GM18505 (cell line): Measurements from ENCODE around the gene MAP2K4.

ENCODE experiments used
- ATAC-seq: cut with Tn5 transposase; IDR thresholded peaks from one replicate; pipeline ENCODE4 v1.9.1; 2021; ENCODE audit not compliant: unreplicated experiment
- POLR2A ChIP-seq: IDR thresholded peaks from 4 replicates; pipeline ENCODE4 v1.6.1; 2011; ENCODE audit warnings: borderline replicate concordance; ENCODE audit not compliant: insufficient read depth, insufficient read length; ENCODE audit errors: extremely low read depth

MAP2K4 gene

DNA sequence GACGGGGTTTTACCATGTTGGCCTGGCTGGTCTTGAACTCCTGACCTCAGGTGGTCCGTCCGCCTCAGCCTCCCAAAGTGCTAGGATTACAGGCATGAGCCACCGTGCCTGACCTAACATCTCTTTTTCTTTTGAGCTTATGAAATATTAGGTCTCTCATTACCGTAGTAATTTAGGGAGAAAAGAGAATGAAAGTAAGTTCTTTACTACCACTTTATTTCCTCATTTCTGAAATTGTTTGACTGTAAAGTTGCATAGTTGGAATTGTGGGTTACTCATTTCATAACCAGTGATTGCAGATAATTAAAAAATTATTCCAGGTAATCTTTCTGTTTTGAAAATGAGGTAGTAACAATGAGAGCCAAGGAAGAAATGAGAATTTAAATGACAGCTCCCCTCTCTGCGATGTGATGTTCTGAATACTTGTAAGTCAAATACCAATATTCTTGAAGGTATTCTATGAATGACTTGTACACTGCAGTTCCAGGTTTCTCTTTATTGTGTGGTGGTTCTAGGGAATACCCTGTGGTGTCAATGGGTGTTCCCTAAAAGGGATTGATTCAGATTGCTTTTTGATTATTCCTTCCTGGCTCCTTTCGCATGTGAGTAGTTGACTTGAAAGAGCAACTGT, 28.3 kb downstream of the MAP2K4 start:
- no peak for TF ChIP-seq POLR2A
- ATAC-seq = no peak

DNA sequence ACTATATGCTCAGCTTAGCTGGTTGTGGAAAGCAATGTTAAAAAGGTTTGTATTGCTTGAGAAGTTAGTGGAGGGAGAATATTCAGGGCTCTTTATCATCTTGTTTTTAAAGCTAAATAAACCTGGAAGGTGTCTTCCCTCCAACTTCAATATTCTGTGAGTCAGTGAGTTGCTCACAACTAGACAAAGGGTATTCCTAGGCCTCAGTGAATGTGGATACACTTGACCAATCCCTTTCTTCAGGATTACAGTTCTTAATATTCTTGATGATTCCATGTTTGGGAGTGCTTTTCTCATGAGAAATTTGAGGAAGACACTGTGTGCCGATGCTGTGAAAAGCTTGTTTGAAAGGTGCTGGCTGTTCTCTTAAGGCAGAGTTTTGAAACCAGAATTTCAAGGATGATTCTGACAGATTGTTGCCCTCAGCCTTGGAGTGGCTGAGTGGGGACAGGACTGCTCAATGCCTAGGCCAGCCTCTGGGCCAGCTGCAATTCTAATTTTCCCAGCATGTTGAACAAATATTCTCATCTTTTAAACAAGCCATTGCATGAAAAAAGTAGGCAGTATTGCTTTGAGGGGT, 30.1 kb downstream of the MAP2K4 start:
- no peak for TF ChIP-seq POLR2A
- no peak for ATAC-seq

DNA sequence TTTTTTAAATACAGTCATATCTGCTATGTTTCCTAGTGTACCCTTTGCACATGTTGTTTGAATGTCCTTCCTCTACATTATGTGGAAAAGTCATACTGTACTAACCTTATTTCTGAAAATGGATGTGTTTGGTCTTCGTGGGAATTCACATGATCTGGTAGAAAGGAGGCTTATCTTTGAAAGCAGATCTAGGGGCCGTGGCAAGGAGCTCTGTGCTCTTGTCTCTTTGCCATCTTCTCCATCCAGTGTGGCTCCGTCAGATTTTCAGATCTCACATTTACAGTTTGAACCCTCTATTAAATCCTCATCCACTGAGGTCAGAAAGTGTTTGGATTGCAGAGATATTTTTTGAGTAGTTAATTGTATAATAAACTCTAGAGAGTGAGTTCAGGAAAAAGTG, 32.9 kb downstream of the MAP2K4 start:
- no peak for TF ChIP-seq POLR2A
- ATAC-seq = no peak

GRCh38 chr17:12055889-12056288, 35.2 kb downstream of the MAP2K4 start:
- no peak for TF ChIP-seq POLR2A
- ATAC-seq = no peak

GRCh38 chr17:12057520-12057919, 36.8 kb downstream of the MAP2K4 start:
- TF ChIP-seq POLR2A = no peak
- ATAC-seq = no peak

DNA sequence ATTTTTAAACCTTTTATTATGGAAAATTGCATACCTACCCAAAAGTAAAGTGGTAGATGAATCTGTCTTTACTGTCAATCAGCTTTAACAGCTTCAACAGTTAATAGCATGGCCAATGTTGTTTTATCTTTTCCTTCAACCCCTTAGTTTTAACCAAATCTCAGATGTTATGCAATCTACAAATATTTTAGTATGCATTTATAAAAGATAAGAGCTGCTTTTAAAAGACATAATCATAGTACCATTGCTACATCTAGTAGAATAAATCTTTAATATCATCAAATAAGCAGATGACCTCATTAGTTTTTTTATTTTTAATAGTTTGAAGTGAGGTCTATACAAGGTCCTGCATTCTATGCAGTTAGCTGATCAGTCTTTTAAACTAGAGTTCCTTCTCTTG, 37.9 kb downstream of the MAP2K4 start:
- TF ChIP-seq POLR2A = no peak
- no peak for ATAC-seq

- no peak for ATAC-seq
- TF ChIP-seq POLR2A = no peak
Observed at GRCh38 chr17:12062249-12062648, 41.6 kb downstream of the MAP2K4 start.

- no peak for ATAC-seq
- TF ChIP-seq POLR2A = no peak
Observed at GRCh38 chr17:12064395-12064794, 43.7 kb downstream of the MAP2K4 start.

GRCh38 chr17:12067485-12067884, 46.8 kb downstream of the MAP2K4 start:
- ATAC-seq = no peak

DNA sequence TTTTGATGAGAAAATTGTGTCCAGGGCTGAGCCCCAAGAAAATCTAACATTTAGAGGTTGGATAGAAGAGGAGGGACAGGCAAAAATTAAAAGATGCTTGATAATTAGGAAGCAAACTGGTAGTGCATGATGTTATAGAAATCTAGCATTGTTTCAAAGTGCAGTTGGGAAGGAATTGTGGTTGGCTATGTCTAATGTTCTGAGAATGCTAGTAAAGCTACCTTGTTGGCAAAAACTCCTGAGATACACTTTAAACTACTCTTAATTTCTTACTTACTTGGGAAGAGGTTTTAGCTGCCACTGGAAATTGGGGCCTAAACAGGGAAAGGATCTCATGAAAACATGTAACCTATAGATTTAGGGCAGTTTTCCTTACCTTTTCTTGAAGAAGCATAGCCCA, 48.3 kb downstream of the MAP2K4 start:
- ATAC-seq = no peak
- TF ChIP-seq POLR2A = no peak

More at GRCh38 chr17:12067485-12067884, 46.8 kb downstream of the MAP2K4 start:
- no peak for TF ChIP-seq POLR2A

- no peak for TF ChIP-seq POLR2A
- ATAC-seq = no peak
Observed at GRCh38 chr17:12070561-12070960, 49.9 kb downstream of the MAP2K4 start.

DNA sequence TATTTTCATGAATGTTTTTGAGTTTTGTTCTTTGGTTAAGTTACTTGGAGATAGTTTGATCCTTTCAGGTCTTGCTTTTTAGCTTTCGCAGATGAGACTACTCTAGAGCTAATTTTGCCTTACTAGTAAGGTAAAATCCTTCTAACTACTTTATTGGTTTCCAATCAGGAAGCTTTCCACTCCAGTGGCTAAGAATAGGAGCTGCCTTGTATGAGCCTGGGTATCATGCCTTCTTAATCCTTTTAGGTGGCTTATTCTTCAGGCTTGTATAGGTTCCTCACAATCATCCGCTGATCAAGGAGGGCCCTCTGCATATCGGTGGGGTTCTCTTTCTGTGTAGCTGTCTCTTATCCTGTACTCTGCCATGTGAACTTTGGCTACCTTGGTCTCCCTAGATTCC, 53.7 kb downstream of the MAP2K4 start:
- no peak for ATAC-seq
- no peak for TF ChIP-seq POLR2A

- TF ChIP-seq POLR2A = no peak
- no peak for ATAC-seq
Observed at GRCh38 chr17:12077773-12078172, 57.1 kb downstream of the MAP2K4 start.

DNA sequence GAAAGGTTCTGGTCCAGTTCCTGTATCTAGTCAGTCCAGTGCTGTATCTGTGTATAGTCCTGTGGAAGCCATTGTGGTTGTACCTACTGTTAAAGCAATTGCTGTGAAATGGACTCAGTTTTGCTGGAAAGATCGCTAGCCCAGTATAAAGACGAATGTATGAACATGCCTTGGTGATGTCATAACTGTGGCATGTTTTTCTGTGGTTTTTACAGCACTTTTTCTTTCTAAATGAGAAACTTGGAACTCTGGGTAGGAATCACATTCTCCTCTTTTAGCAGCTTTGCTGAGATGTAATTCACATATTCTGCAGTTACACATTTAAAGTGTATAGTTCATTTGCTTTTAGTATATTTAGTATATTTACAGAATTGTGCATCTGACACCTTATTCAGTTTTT, 58.1 kb downstream of the MAP2K4 start:
- TF ChIP-seq POLR2A = no peak
- no peak for ATAC-seq
